ENCODE results near the gene PKMYT1.

Gene PKMYT1

GRCh38 chr16:3009568-3010390 is 29.5 kb upstream of the PKMYT1 start:
- TF ChIP-seq POLR2A (IDR thresholded peaks at IDR 0.05; ENCODE audit: extremely low read depth, insufficient read length): no peak
- TF ChIP-seq MAX (IDR thresholded peaks at IDR 0.05; ENCODE audit: low read depth, low read length): no peak
- no peak for TF ChIP-seq CTCF (IDR thresholded peaks at IDR 0.05; ENCODE audit: low read depth, low read length)
- TF ChIP-seq MYC (IDR thresholded peaks at IDR 0.05; ENCODE audit: low read depth, low read length): no peak
- no peak for DNase-seq (ENCODE audit: low read depth)
- H3K4me3 ChIP-seq (ENCODE audit: low read depth, low read length): no peak overlapping the region

- TF ChIP-seq MYC (IDR thresholded peaks at IDR 0.05; ENCODE audit: low read depth, low read length) (no peak), CTCF (IDR thresholded peaks at IDR 0.05; ENCODE audit: low read depth, low read length) (no peak), MAX (IDR thresholded peaks at IDR 0.05; ENCODE audit: low read depth, low read length) (no peak), POLR2A (IDR thresholded peaks at IDR 0.05; ENCODE audit: extremely low read depth, insufficient read length) (no peak)
- DNase-seq (ENCODE audit: low read depth): peak; percentile 41
- H3K4me3 ChIP-seq (ENCODE audit: low read depth, low read length): no peak overlapping the region
Observed at GRCh38 chr16:3008690-3009037, 28.4 kb upstream of the PKMYT1 start.

GRCh38 chr16:3007957-3008689 is 27.9 kb upstream of the PKMYT1 start:
- H3K4me3 ChIP-seq (ENCODE audit: low read depth, low read length): peak overlapping the region; percentile 27
- peak; percentile 88 for DNase-seq (ENCODE audit: low read depth)
- TF ChIP-seq MAX (IDR thresholded peaks at IDR 0.05; ENCODE audit: low read depth, low read length) (peak; percentile 71; the same call in 1 of the 2 replicates), MYC (IDR thresholded peaks at IDR 0.05; ENCODE audit: low read depth, low read length) (peak; percentile 82), POLR2A (IDR thresholded peaks at IDR 0.05; ENCODE audit: extremely low read depth, insufficient read length) (no peak)

- peak overlapping the region; percentile 27 for H3K4me3 ChIP-seq (ENCODE audit: low read depth, low read length)
Observed at GRCh38 chr16:3007059-3007956, 27.1 kb upstream of the PKMYT1 start.

GRCh38 chr16:3004781-3005284 is 24.6 kb upstream of the PKMYT1 start:
- peak; percentile 57 for DNase-seq (ENCODE audit: low read depth)
- H3K4me3 ChIP-seq (ENCODE audit: low read depth, low read length): peak overlapping the region; percentile 56
- TF ChIP-seq MYC (IDR thresholded peaks at IDR 0.05; ENCODE audit: low read depth, low read length) (no peak), MAX (IDR thresholded peaks at IDR 0.05; ENCODE audit: low read depth, low read length) (no peak), CTCF (IDR thresholded peaks at IDR 0.05; ENCODE audit: low read depth, low read length) (no peak), POLR2A (IDR thresholded peaks at IDR 0.05; ENCODE audit: extremely low read depth, insufficient read length) (no peak)

More at GRCh38 chr16:3007059-3007956, 27.1 kb upstream of the PKMYT1 start:
- DNase-seq (ENCODE audit: low read depth): peak; percentile 77
- TF ChIP-seq CTCF (IDR thresholded peaks at IDR 0.05; ENCODE audit: low read depth, low read length): no peak
- TF ChIP-seq MYC (IDR thresholded peaks at IDR 0.05; ENCODE audit: low read depth, low read length): no peak
- TF ChIP-seq MAX (IDR thresholded peaks at IDR 0.05; ENCODE audit: low read depth, low read length): no peak
- TF ChIP-seq POLR2A (IDR thresholded peaks at IDR 0.05; ENCODE audit: extremely low read depth, insufficient read length): no peak
